HAP-1 (cell line): ENCODE results near the gene NPB.

Experiments used
- DNase-seq, 2 experiments: peaks; one replicate each; pipeline ENCODE4 v3.0.0-alpha.2; 2016 to 2020; ENCODE audit warnings: low spot score in 2 of 2
- H3K27me3 ChIP-seq: fragments of 250-450 bp; sonication (Bioruptor Pico); 2 replicates; pipeline ENCODE4 v1.5.1; 2020; ENCODE audit warnings: low read depth, mild to moderate bottlenecking, moderate library complexity
- H3K36me3 ChIP-seq: fragments of 250-450 bp; sonication (Bioruptor Pico); replicated peaks from 2 replicates; pipeline ENCODE4 v1.5.1; 2020; ENCODE audit warnings: mild to moderate bottlenecking
- H3K4me1 ChIP-seq: fragments of 250-450 bp; sonication (Bioruptor Pico); 2 replicates; pipeline ENCODE4 v1.5.1; 2020; ENCODE audit warnings: mild to moderate bottlenecking
- H3K4me3 ChIP-seq: fragments of 250-450 bp; sonication (Bioruptor Pico); 2 replicates; pipeline ENCODE4 v1.5.1; 2020; ENCODE audit warnings: mild to moderate bottlenecking, moderate library complexity
- H3K9me3 ChIP-seq: fragments of 250-450 bp; sonication (Bioruptor Pico); 2 replicates; pipeline ENCODE4 v1.5.1; 2020; ENCODE audit warnings: mild to moderate bottlenecking, moderate library complexity
- in situ Hi-C: fragments of 300-500 bp; cut with MboI; formaldehyde crosslinking; loops from 3 replicates; pipeline ENCODE4 v1.14.3; 2020; ENCODE audit warnings: low sequenced_read_pairs, inconsistent platforms, mixed read lengths

NPB gene

DNA sequence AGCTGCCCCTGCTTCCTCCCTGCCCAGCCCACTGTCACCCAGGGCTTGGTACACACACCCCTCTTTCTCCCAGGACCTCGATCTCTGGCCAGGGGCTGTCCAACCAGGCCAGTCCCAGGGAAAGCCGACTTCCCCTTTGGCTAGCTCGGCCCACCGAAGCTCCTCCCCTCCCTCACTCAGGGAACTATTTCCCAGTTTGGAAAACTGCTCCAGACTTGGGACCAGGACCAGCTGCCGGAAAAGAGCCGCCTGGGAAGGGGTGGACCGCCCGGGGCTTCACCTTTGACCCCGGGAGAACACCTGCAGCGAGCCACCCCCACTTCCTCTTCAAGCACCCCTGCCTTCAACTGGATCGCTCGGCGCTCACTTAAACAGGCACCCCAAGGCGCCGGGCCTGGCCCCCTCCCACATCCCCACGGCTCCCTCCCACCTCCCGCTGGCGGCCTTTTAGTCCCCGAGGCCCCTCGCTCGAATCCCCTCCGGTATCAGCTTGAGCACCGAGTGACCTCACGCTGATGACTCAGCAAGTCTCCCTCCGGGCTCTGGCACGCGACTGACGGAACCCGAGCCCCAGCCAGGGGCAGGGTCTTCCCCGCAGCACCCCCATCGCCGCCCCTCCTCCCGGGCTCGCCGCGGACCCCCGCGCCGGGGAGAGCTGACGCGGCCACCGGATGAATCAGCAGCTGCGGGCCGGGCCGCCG is 24.6 kb downstream of the NPB start:
- no peaks in the 10 kb centered on the region for H3K27me3 ChIP-seq
- in situ Hi-C loops, result loop anchor here (5.0 kb wide), 1 partner anchor 96 kb away; the partner anchor contains the start of genes CENPX and LRRC45
- DNase-seq, result peak; percentile 49 to 76
- peaks cover 11% of the 10 kb centered on the region; the same call in 1 of the 2 replicates for H3K4me1 ChIP-seq
- H3K9me3 ChIP-seq, result no peaks in the 10 kb centered on the region
- peak overlapping the region; percentile 56 for H3K4me3 ChIP-seq
- peaks cover 9% of the 10 kb centered on the region for H3K36me3 ChIP-seq

DNA sequence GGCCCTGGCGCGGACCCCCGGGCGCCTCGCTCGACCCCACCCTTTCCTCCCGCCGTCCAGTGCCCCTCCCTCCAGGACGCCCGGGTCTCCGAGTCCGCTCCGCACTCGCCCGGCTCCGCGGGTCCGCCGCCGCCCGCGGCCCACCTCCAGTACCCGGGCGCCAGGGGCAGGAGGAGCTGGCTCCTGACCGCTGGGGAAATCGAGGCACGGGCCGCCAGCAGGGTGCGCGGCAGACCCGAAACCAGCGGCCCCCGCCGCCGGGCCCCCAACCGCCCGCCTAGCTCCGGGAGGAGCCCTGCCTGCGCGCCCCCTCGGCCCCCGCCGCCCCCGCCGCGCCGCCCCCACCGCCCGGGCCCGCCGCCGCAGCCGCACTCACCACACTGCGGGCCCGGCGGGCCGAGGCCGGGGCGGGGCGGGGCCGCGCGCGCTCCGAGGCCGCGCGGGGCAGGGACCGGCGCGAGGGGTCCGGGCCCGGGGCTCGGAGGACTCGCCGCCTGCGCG is 25.2 kb downstream of the NPB start:
- Histone ChIP-seq H3K4me3 (peak overlapping the region; percentile 56), H3K4me1 (peaks cover 11% of the 10 kb centered on the region; the same call in 1 of the 2 replicates), H3K27me3 (no peaks in the 10 kb centered on the region), H3K36me3 (peaks cover 7% of the 10 kb centered on the region), H3K9me3 (no peaks in the 10 kb centered on the region)
- no peak for DNase-seq
- in situ Hi-C loops, result loop anchor here (5.0 kb wide), 1 partner anchor 95 kb away; the partner anchor contains the start of genes CENPX and LRRC45

DNA sequence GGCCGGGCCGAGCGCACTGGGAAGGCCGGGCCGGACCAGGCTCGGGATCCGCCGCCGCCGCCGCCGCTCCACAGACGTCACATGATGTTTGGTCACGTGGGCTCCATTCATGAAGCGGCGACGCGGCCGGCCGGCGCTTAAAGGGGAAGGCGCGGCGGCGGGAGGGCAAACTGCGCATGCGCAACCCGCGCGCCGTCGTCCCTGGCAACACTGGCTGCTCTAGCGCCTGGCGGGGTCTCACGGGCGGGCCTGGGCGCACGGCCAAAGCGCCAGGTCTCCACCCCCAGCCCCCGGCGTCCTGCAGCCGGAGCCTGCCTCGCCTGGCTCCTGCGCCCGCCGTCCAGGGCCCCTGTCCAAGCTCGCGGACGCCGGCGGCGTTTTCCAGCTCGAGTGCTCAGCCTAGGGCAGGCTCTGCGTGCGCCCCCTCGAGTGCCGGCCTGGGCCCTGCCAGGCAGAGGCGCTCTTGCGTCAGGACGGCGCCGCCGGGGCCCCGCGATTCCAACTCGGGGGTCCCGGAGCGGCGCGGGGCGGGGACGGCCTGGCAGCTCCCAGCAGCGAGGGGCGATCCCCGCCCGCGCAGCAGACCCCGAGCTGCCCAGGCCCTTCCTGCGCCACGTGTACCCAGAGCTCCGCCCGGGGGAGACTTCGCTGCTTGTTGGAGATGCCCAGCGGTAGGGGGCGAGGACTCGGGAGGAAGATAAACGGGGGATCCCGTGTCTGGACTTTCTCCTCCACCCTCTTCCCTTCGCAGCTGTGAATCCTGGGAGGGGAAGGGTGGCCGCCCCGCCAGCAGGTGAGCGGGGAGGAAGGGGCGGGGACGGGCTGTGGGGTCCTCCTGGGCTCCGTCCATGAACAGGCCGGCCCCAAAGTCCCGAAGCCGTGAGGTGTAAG is 25.9 kb downstream of the NPB start, which contains the start of gene MAFG:
MAFG (minus strand) TSS at position 83 of the 891 bp plus-strand sequence. CDS start 4,550 bp downstream, outside the sequence.
- in situ Hi-C loops, result loop anchor here (5.0 kb wide), 1 partner anchor 94 kb away; the partner anchor contains the start of genes CENPX and LRRC45
- peak; percentile 89 to 94 for DNase-seq
- H3K27me3 ChIP-seq, result no peaks in the 10 kb centered on the region
- H3K4me3 ChIP-seq, result peak within 1 kb of the TSS; percentile 56
- peaks cover 5% of the 10 kb centered on the region for H3K36me3 ChIP-seq
- peaks cover 11% of the 10 kb centered on the region; the same call in 1 of the 2 replicates for H3K4me1 ChIP-seq
- no peaks in the 10 kb centered on the region for H3K9me3 ChIP-seq

DNA sequence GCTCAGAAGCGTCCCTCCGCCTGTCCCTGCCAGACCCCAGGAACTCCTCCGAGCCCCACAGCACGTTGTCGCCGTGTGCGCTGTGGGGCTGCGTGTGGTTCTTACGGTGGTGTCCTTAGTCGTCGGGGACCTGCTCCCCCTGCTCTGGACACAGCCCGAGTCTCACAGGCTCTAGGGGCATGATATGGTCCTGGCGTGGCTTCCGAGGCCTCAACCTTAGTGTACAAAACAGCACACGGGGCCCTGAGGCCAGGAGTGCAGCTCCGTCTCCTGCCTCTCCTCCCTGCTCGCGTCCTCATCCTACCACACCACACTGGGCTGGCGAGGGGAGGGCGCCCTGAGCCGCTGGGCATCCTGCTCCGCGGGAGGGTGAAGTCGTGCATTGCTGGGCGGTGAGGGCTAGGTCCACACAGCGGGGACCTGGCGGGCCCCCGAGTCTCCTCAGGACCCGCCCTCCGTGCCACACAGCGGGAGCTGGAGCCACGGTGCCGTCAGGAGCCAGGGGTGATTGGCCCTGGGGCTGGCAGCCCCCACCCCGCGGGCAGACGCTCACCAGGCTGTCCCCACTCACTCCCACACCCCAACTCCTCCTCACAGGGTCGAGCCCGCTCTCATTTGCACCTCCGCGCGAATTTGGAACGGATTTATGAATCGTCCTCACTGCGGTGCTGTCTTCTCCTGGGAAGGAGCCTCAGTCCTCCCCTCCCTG is 26.7 kb downstream of the NPB start:
- peaks cover 13% of the 10 kb centered on the region for H3K36me3 ChIP-seq
- peak overlapping the region; percentile 40 for H3K4me3 ChIP-seq
- H3K27me3 ChIP-seq, result no peaks in the 10 kb centered on the region
- no peak for DNase-seq
- H3K9me3 ChIP-seq, result no peaks in the 10 kb centered on the region
- in situ Hi-C loops, result loop anchor here (5.0 kb wide), 1 partner anchor 94 kb away; the partner anchor contains the start of genes CENPX and LRRC45
- H3K4me1 ChIP-seq, result peaks cover 7% of the 10 kb centered on the region; the same call in 1 of the 2 replicates

DNA sequence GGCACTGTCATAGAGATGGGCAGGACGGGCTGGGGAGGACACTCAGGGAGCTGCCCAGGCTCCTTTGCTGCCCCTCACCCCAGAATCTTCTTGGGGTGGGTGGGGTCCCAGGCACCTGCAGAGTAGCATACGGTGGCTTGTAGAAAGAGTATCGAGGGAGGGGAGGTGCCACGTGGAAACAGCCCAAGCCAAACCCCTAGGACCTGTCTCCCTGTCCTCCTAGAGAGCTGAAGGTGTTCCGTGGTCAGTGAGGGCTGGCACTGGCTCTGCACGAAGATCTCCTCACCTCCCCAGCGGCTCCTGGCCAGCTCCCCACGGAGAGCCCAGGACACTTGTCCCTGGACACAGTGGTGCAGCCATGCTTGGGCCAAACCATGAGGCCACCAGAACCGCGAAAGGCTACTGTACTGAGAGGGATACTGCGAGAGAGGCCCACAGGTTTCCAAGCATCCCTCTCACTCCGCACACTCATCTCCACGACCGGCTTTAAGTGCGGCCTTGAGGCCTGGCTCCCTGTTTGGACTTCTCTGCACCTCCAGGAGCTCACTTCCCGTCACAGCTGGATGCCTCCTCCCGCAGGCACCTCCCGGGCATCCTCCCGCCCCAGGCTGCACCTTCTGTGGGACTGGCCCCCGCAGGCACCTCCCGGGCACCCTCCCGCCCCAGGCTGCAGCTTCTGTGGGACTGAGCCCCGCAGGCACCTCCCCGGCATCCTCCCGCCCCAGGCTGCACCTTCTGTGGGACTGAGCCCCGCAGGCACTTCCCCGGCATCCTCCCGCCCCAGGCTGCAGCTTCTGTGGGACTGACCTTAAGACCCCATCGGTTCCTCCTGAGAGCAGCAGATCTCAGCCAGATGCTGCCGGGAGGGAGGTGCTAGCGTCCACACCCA is 27.5 kb downstream of the NPB start:
- Histone ChIP-seq H3K27me3 (no peaks in the 10 kb centered on the region), H3K4me3 (no peak overlapping the region), H3K9me3 (no peaks in the 10 kb centered on the region), H3K36me3 (peaks cover 21% of the 10 kb centered on the region), H3K4me1 (peaks cover 3% of the 10 kb centered on the region; the same call in 1 of the 2 replicates)
- in situ Hi-C loops, result loop anchor here (5.0 kb wide), 1 partner anchor 93 kb away; the partner anchor contains the start of genes CENPX and LRRC45
- no peak for DNase-seq

DNA sequence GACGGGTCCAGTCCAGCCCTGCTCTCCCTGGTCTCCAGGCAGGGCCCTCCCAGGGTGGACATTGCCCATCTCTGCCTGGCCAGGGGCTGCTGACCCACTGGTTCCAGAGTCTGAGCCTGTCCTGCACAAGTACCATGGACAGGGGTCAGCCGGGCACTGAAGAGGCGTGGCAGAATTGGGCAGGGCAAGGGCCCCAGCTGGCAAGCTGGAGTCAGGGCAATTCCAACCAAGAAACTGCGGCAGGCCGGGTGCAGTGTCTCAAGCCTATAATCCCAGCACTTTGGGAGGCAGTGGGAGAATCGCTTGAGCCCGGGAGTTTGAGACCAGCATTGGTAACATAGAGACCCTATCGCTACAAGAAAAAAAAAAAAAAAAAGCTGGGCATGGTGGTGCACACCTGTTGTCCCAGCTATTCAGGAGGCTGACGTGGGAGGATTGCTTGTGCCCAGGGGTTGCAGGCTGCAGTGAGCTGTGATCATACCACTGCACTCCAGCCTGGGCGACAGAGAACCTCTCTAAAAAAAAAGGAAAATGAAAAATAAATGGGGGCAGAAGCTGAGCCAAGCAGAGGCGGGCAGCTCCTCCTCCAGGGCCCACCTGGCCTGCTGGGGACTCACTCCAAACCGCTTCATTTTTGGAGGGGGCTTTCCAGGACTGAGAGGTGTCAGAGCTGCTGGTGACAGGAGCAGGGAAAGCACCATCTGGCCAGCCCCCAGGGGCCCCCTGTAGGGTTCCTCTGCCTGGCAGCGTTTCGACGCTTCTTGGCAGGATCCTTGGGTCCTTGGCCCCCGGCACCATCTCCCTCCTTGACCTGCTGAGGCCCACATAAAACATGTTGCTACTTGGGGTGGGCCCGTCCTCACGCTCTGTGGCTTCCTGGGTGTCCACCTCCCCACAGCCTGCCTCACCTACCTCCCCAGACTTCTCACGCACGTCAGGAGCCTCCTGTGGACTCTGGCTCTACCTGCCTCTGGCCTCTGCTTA is 28.4 kb downstream of the NPB start:
- Histone ChIP-seq H3K36me3 (peaks cover 30% of the 10 kb centered on the region), H3K9me3 (no peaks in the 10 kb centered on the region), H3K4me3 (no peak overlapping the region), H3K27me3 (no peaks in the 10 kb centered on the region), H3K4me1 (peaks cover 3% of the 10 kb centered on the region; the same call in 1 of the 2 replicates)
- in situ Hi-C loops, result no loop called here
- DNase-seq, result no peak

DNA sequence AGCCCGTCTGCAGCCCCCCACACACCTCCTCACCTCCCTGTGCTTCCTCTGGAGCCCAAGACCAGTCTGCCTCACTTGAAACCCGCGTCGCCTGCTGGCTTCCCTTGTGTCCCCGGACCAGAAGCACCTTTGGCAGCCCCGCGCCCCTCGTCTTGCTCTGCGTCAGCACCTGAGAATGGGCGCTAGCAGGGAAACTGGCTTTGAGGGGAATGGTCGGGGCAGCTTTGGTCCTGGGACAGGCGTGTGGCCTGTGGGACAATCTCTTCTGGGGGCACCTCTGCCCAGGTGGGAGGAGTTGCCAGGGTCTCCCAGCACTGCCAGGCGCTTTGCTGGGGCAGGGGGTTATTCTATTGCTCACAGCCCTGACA is 29.1 kb downstream of the NPB start:
- H3K36me3 ChIP-seq, result peaks cover 36% of the 10 kb centered on the region
- DNase-seq, result no peak
- no peaks in the 10 kb centered on the region for H3K27me3 ChIP-seq
- H3K9me3 ChIP-seq, result no peaks in the 10 kb centered on the region
- peaks cover 6% of the 10 kb centered on the region for H3K4me1 ChIP-seq
- in situ Hi-C loops, result no loop called here
- no peak overlapping the region for H3K4me3 ChIP-seq

DNA sequence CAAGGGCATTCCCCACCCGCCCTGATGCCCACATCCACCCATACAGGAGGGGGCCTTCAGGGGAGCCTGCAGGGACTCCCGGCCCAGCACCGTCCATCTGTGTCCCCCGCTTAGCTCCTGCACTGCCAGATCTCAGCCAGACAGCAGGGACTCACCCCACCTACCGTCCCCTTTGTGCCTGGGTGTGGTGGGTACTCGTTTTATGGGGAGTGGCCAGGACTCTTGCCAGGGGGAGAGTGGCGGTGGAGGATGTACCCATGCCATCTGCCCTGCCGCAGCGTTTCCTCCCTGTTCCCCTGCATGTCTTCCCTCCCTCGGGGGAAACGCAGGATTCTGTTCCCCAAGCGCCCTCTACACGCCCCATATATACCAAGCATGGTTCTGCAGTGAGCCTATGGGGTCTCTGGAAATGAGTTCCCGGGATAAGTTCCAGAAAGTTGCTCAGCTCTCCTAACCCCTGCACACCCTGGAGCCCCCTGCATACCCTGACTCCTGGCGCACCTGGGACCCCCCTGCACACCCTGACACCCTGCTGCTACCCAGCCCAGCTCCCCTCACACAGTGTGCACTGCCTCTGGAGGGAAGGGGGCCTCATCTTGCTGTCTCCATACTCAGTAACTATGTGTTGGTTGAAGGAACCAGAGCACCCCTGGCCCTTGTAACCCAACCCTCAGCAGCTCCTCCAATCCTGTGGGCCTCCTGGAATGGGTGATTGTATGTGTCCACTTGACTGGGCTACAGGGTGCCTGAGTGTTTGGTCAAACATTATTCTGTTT is 29.7 kb downstream of the NPB start:
- no peak overlapping the region for H3K4me3 ChIP-seq
- H3K27me3 ChIP-seq, result no peaks in the 10 kb centered on the region
- H3K9me3 ChIP-seq, result no peaks in the 10 kb centered on the region
- peaks cover 36% of the 10 kb centered on the region for H3K36me3 ChIP-seq
- H3K4me1 ChIP-seq, result peaks cover 4% of the 10 kb centered on the region
- no peak for DNase-seq
- in situ Hi-C loops, result no loop called here

DNA sequence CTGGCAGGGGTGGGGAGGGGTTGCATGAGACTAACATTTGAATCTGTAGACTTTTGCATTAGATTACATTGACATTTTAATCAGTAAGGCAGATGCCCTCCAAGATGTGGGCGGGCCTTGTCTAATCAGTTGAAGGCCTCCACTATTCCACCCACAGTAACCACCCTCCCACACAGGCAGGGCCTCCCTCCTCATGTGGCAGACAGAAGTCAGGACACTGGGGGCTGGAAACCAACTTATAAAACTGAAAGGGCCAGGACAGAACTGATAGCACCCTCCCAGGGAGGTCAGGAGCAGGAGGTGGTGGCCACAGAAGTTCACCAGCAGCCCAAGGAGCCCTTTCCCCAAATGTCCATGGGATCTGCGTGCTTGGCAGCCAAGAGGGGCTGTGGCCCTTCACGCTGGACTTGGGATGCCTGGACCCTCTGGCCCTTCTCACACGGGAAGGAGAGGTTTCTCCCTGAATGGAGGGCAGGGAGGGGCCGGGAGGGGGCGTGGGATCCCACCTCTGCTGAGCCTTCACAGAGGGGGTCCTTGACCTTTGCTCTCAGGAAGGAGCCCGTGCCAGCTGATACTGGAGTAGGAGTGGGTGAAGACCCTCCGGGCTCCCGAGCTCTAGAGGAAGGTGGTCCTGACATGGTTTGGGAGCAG is 30.4 kb downstream of the NPB start:
- DNase-seq, result no peak
- H3K4me3 ChIP-seq, result no peak overlapping the region
- in situ Hi-C loops, result no loop called here
- H3K36me3 ChIP-seq, result peaks cover 36% of the 10 kb centered on the region
- peaks cover 6% of the 10 kb centered on the region for H3K4me1 ChIP-seq
- no peaks in the 10 kb centered on the region for H3K27me3 ChIP-seq
- H3K9me3 ChIP-seq, result no peaks in the 10 kb centered on the region

DNA sequence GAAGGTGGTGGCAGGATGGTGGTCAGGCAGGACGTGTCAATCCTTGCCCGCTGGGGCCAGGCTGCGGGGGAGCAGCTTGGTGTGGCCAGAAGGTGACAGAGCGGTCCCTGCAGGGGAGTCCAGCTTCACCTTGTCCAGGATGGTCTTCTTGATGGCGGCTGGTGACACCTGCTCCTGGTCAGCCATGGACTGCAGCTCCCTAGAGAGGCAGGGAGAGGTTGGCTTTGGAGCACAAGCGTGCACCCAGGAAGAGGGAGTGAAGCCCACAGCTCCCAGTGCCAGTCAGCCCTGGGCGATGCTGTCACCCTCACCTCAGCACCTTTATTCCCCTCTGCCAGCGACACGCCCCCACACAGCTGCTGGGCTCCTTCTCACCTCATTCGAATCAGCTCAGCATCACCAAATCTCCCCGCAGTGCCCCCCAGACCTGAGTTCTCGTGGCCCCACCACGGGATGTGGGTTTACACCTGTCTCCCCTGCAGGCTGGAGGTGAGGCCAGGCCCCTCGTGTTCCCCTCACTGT is 31.2 kb downstream of the NPB start:
- Histone ChIP-seq H3K4me1 (peaks cover 9% of the 10 kb centered on the region), H3K4me3 (no peak overlapping the region), H3K36me3 (peaks cover 36% of the 10 kb centered on the region), H3K27me3 (no peaks in the 10 kb centered on the region), H3K9me3 (no peaks in the 10 kb centered on the region)
- in situ Hi-C loops, result no loop called here
- DNase-seq, result no peak
